Activated CD8-positive, alpha-beta memory T cell treated with anti-CD3 and anti-CD28 coated beads for 48 hours (primary cell): Measurements from ENCODE around the gene ATG101.

Source experiments
- DNase-seq, 3 experiments: peaks; one replicate each; pipeline ENCODE4 v3.0.0-alpha.2; 2020; ENCODE audit warnings: low read depth in 2 of 3, low spot score in 2 of 3

ATG101 gene

GRCh38 chr12:52057638-52058576 is 11.9 kb upstream of the ATG101 start:
- no peak for DNase-seq

- no peak for DNase-seq
Measured at GRCh38 chr12:52058631-52059361, 11.0 kb upstream of the ATG101 start.

- DNase-seq = no peak
Measured at GRCh38 chr12:52059582-52060497, 9.9 kb upstream of the ATG101 start.

GRCh38 chr12:52060498-52061177 is 9.1 kb upstream of the ATG101 start:
- no peak for DNase-seq

- no peak for DNase-seq
Measured at GRCh38 chr12:52061470-52062166, 8.2 kb upstream of the ATG101 start.

- no peak for DNase-seq
Measured at GRCh38 chr12:52062167-52063081, 7.4 kb upstream of the ATG101 start.

- no peak for DNase-seq
Measured at GRCh38 chr12:52063082-52063924, 6.5 kb upstream of the ATG101 start.

GRCh38 chr12:52063981-52064649 is 5.7 kb upstream of the ATG101 start:
- no peak for DNase-seq

GRCh38 chr12:52066346-52067080 is 3.3 kb upstream of the ATG101 start:
- DNase-seq = no peak

GRCh38 chr12:52067081-52067374 is 2.8 kb upstream of the ATG101 start:
- DNase-seq = no peak

GRCh38 chr12:52070185-52070925 is 577 bp downstream of the ATG101 start:
- no peak for DNase-seq

GRCh38 chr12:52073531-52074381 is 4.0 kb downstream of the ATG101 start:
- no peak for DNase-seq

GRCh38 chr12:52074971-52075724 is 5.4 kb downstream of the ATG101 start:
- no peak for DNase-seq

GRCh38 chr12:52076811-52077210 is 7.0 kb downstream of the ATG101 start:
- no peak for DNase-seq

- no peak for DNase-seq
Measured at GRCh38 chr12:52078276-52078675, 8.5 kb downstream of the ATG101 start.
